Right atrium auricular region (tissue), 2 donors: ENCODE data around the gene AHNAK. TPM values are rescaled to one million over a fixed set of nuclear protein-coding genes. Genes with fewer than 3 reads are reported as not detected.

ENCODE experiments used
- DNase-seq: peaks from one replicate; pipeline ENCODE4 v3.0.0-alpha.2; 2019; ENCODE audit warnings: low spot score
- H3K27ac ChIP-seq, 2 donors: fragments of 200-600 bp; sonication (generic); 1 replicate in 1 of 2; 2 replicates in 1 of 2; pipeline ENCODE4 v1.5.1; 2016 to 2019
- H3K27me3 ChIP-seq, 2 donors: fragments of 200-600 bp; sonication (generic); one replicate each; pipeline versions ENCODE4 v1.5.1 to v1.6.0; 2017 to 2019
- H3K36me3 ChIP-seq: fragments of 200-600 bp; sonication (generic); one replicate; pipeline ENCODE4 v1.5.1; 2016
- H3K4me1 ChIP-seq, 2 donors: fragments of 200-600 bp; sonication (generic); one replicate each; pipeline versions ENCODE4 v1.5.1 to v1.6.0; 2017 to 2019
- H3K4me3 ChIP-seq, 2 donors: fragments of 200-600 bp; sonication (generic); 1 replicate in 1 of 2; 2 replicates in 1 of 2; pipeline ENCODE4 v1.5.1; 2017 to 2019; ENCODE audit warnings: mild to moderate bottlenecking in 1 of 2, moderate library complexity in 1 of 2
- H3K9me3 ChIP-seq, 2 donors: fragments of 200-600 bp; sonication (generic); one replicate each; pipeline ENCODE4 v1.5.1; 2019
- total RNA-seq, 2 donors: library from RNA; depleted of rRNA; stranded (reverse); fragments of >200 nt; gene quantifications; one replicate each; pipeline ENCODE4 v1.1.0, GENCODE V29; 2016
- TF ChIP-seq, protein P1 (sequence below), 2 donors: fragments of 200-600 bp; sonication (generic); IDR thresholded peaks; one replicate each; pipeline ENCODE4 v1.5.1; 2019; ENCODE audit warnings: antibody characterized with exemption in 2 of 2

The AHNAK gene
- total RNA-seq, 2 donors from 2014 or later, result 270 to 441 TPM

DNA sequence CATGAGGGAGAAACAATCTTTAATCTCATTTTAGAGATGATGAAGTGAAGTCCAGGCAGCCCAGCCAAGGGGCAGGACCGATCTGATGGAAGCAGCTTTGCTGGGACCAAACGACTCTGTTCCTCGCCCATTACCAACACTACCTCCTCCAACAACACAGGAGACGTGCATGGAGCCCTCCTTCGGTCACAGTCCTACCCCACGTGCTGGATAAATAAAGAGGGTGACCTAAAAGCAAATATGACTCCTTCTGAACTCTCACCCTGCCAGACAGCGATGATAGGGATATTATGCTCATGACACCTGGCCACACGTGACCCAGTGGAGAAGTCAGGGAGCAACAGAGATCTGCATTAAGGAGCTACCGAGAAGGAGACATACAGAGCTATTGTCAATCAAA lies 101.8 kb downstream of the AHNAK start:
- no peaks in the 10 kb centered on the region for H3K36me3 ChIP-seq
- DNase-seq, result no peak
- peak overlapping the region; percentile 78 to 90 for H3K27ac ChIP-seq
- H3K4me3 ChIP-seq, result peak overlapping the region in 1 of 2 donors; percentile 37
- H3K4me1 ChIP-seq, result peaks cover 0 to 54% of the 10 kb centered on the region in 2 donors
- TF ChIP-seq, protein P1, sequence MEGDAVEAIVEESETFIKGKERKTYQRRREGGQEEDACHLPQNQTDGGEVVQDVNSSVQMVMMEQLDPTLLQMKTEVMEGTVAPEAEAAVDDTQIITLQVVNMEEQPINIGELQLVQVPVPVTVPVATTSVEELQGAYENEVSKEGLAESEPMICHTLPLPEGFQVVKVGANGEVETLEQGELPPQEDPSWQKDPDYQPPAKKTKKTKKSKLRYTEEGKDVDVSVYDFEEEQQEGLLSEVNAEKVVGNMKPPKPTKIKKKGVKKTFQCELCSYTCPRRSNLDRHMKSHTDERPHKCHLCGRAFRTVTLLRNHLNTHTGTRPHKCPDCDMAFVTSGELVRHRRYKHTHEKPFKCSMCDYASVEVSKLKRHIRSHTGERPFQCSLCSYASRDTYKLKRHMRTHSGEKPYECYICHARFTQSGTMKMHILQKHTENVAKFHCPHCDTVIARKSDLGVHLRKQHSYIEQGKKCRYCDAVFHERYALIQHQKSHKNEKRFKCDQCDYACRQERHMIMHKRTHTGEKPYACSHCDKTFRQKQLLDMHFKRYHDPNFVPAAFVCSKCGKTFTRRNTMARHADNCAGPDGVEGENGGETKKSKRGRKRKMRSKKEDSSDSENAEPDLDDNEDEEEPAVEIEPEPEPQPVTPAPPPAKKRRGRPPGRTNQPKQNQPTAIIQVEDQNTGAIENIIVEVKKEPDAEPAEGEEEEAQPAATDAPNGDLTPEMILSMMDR (IDR thresholded peaks at IDR 0.05), result no peak
- H3K27me3 ChIP-seq, result no peaks in the 10 kb centered on the region
- no peaks in the 10 kb centered on the region for H3K9me3 ChIP-seq

DNA sequence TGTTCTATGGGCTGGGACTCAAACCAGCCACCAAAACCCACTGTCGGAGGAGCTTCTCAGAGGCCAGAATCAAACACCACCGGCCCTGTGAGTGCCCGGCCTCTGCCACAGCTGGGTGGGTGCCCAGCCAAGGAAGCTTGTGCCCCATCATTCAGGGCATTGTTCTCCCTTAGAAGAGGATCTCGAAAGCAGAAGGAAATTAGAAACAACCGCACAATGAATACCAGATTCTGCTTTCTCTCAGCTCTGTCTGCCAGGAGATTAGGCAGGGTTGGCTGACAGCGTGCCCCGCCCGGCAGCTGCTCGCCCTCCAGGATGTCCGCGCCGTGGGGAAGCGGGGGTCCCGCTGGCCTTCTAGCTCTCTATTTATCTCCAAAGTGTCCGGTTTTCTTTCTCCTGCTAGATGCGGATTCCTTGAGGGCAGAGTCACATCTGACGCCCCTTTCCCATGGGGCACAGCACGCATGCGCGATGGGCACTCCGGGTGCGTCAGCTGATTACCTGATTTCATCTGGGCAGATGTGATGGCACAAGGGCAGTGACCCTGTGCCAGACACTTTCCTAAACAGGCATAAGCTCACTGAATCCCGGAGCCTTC lies 102.3 kb downstream of the AHNAK start:
- Histone ChIP-seq H3K36me3 (no peaks in the 10 kb centered on the region), H3K27me3 (no peaks in the 10 kb centered on the region), H3K27ac (peak overlapping the region; percentile 78 to 90), H3K4me3 (peak overlapping the region; percentile 34 to 37), H3K9me3 (no peaks in the 10 kb centered on the region), H3K4me1 (peaks cover 0 to 56% of the 10 kb centered on the region in 2 donors)
- TF ChIP-seq, protein P1 (IDR thresholded peaks at IDR 0.05), result no peak
- DNase-seq, result peak; percentile 86

DNA sequence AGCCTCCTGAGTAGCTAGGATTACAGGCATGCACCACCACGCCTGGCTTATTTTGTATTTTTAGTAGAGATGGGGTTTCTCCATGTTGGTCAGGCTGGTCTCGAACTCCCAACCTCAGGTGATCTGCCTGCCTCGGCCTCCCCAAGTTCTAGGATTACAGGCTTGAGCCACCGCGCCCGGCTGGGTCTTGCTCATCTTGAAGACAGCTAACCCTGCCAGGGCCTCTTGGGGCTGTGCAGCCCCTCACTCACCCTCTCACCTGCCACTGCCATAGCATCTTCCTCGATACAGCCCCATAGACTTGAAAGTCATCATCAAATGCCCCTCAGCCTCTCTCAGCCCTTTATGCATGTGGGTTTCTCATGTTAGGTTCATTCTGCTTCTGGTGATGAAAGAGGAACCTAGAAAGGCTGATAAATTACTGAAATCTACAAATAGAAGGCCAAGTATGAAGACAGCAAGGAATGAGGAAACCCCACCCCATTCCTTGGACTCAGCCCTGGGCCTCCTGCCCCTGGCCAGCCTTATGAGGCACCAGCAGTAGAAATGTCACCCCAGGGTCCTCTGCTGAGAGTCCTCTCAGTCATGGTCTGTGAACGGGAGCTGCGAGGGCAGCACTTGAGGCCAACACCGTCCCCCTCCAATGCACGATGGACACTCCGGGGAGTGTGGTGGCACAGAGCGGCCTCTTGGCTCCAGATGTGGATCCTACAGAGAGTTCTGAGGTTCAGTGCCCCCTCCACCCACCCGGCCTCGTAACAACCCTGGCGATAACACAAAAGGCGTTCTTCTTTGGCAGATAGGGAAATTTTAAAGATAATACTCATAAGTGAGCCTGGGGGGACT lies 103.0 kb downstream of the AHNAK start:
- Histone ChIP-seq H3K27me3 (no peaks in the 10 kb centered on the region), H3K36me3 (no peaks in the 10 kb centered on the region), H3K4me1 (peaks cover 0 to 56% of the 10 kb centered on the region in 2 donors), H3K9me3 (no peaks in the 10 kb centered on the region), H3K4me3 (peak overlapping the region; percentile 34 to 37), H3K27ac (peak overlapping the region; percentile 78 to 90)
- peak; percentile 85 for DNase-seq
- TF ChIP-seq, protein P1 (IDR thresholded peaks at IDR 0.05), result no peak

DNA sequence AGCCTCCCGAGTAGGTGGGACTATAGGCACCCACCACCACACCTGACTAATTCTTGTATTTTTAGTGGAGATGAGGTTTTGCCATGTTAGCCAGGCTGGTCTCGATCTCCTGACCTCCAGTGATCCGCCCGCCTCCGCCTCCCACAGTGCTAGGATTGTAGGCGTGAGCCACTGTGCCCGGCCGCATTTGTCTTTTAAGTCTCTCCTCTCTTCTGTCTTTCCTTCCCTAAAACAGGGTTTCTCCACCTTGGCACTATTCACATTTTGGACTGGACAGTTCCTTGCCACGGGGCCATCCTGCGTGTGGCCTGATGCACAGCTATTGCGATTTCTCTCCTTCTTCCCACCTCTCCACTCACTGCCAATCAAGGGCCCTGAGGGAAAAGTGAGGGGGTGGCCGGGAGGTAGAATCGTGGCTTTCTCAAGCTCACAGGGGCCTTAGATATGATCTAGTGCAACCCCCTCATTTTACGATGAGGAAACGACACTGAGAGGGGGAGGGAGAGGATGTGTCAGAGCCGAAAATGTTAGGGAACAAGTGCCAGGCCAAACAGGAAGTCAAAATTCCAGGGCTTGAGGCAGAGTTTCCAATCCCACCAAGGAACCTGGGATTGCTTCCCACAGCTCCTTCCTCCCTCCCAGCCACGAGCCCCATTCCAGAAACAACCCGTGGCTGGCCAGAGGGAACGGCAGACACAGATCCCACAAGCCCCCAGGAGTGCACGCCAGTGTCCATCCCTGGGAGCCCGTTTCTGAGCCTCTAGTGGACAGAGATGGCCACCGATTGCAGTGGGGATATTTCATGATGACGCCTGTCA lies 106.6 kb downstream of the AHNAK start:
- Histone ChIP-seq H3K9me3 (no peaks in the 10 kb centered on the region), H3K4me1 (peaks cover 0 to 35% of the 10 kb centered on the region in 2 donors), H3K27ac (peak overlapping the region; percentile 33 to 73), H3K36me3 (no peaks in the 10 kb centered on the region), H3K27me3 (no peaks in the 10 kb centered on the region), H3K4me3 (peak overlapping the region in 1 of 2 donors; percentile 14)
- DNase-seq, result peak; percentile 85
- TF ChIP-seq, protein P1 (IDR thresholded peaks at IDR 0.05), result no peak

DNA sequence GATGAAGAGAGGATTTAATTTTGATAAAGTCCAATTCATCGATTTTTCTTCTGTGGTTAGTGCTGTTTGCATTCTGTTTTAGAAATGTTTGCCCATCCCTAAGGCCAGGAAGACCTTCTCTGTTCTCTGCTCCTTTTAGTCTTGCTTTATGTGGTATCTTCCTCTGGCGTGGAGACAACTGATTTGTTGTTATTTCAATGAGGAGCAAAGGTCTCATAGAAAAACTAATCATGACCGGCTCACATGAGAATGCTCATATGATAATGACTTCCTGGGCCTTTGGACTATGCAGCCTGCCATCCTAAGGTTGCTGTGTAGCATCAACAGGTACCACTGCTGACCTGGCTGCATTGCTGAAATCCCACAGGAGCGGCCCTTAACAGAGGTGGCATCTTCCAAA lies 108.0 kb downstream of the AHNAK start:
- Histone ChIP-seq H3K4me1 (peaks cover 0 to 33% of the 10 kb centered on the region in 2 donors), H3K9me3 (no peaks in the 10 kb centered on the region), H3K27me3 (no peaks in the 10 kb centered on the region), H3K4me3 (no peak overlapping the region), H3K27ac (no peak overlapping the region), H3K36me3 (no peaks in the 10 kb centered on the region)
- no peak for DNase-seq
- TF ChIP-seq, protein P1 (IDR thresholded peaks at IDR 0.05), result no peak
